Forelimb muscle (tissue), 1 donor: ENCODE measurements around the gene MRPS34. TPM values are rescaled to one million over a fixed set of nuclear protein-coding genes. Genes with fewer than 3 reads are reported as not detected.

Experiments used
- DNase-seq: peaks from one replicate; pipeline ENCODE4 v3.0.0-alpha.2; 2013; ENCODE audit warnings: low read depth
- polyA plus RNA-seq: library from polyadenylated mRNA; unstranded; fragments of 120-200 nt; gene quantifications from one replicate; pipeline ENCODE4 v1.2.1, GENCODE V29; 2013; ENCODE audit not compliant: insufficient read length

Gene MRPS34
- polyA plus RNA-seq, 1 donor: 42.5 TPM

DNA sequence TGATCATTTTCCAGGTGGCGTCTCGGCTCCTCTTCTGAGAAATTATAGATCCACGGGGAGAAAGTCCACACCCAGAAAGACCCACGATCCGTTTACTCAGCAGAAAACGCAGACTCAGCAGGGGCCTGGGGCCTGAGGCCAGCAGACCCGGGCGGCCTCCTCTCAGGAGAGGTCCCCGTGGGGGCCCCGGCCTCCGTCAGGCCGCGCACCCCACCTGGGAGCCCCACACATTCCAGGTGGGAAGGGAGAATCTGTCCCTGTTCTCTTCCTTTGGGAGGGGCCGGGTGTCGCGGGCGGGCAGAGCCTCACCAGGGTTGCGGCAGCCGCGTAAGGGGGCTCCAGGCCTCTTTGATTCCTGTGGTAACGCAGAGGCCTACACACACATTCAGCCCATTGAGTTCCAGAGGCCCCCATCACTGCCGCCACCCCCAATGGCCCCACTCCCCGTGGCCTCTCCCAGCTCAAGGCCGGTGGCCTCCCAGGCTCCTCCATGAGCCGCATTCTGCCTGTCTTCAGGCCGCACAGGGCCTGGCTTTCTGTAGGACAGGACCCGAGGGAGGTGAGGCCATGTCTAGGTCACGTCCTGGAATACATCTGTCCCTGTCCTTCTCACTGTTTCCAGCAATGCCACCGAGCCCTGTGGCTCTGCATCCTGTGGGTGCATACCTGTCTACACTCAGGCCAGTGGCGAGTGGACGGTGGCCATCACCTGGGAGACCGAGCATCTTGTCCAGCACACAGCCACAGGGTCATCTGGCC, 22.2 kb upstream of the MRPS34 start:
- DNase-seq: no peak

DNA sequence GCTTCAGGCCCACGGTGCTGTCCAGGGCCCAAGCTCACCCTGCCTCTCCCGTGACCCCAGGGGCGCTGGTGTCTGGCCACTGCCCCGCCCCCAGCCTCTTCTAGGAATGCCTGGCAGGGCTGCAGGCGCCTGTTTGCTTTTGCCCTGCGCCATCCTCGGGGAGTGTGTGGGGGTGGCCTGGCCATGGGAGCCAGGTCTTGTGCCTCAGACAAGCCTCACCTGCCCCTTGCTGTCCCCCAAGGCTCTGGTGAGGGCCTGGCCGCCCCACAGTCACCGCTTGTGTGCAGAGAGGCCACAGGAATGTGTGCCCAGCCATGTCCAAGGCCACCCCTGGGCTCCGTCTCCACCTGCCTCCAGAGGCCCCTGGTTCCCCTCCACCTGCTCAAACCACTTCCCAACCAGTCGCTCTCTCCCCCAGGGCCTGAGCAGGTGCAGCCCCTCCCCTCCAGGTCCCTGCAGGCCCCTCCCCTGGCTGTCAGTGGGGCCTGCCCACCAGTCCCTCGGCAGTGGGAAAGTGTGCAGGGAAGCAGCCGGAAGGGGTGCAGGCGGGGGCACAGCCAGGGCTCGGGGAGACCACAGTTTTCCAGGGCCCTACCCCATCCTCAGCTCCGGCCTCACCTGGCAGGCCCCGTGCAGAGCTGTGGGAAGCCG, 21.4 kb upstream of the MRPS34 start:
- DNase-seq: no peak

DNA sequence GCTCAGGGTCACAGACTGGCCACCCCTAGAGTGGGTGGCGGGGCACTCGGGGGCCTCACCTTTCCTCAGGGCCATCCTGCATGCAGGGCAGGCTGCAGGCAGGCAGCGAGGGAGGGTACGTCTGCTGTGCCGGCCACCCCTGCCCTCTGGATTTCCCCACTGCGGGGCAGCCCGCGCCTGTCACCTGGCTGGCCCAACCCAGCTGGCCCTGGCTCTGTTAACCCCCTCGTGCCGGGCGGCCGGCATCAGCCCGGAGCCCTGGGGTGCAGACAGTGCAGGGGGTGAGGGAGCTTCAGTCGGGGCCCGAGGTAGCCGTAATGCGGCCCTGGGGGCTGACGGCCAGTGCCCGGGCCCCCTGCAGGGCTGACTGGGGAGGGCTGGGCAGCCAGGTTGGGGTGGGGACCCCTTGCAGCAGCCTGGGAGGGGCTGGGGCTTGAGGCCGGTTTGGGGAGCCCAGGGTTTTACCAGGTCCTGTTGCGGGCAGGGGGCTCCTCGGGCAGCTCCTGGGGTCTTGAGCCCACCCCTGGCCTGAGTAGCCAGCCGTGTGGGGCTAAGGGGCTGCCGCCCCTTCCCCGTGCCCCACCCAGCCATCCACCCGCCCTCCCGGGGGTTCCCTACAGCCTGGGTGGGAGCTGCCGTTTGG, 20.8 kb upstream of the MRPS34 start, which contains the start of gene IGFALS:
Gene IGFALS (minus strand): TSS at position 128 of the 643 bp plus-strand sequence. CDS start 53 bp downstream, at position 75.
- DNase-seq: no peak

DNA sequence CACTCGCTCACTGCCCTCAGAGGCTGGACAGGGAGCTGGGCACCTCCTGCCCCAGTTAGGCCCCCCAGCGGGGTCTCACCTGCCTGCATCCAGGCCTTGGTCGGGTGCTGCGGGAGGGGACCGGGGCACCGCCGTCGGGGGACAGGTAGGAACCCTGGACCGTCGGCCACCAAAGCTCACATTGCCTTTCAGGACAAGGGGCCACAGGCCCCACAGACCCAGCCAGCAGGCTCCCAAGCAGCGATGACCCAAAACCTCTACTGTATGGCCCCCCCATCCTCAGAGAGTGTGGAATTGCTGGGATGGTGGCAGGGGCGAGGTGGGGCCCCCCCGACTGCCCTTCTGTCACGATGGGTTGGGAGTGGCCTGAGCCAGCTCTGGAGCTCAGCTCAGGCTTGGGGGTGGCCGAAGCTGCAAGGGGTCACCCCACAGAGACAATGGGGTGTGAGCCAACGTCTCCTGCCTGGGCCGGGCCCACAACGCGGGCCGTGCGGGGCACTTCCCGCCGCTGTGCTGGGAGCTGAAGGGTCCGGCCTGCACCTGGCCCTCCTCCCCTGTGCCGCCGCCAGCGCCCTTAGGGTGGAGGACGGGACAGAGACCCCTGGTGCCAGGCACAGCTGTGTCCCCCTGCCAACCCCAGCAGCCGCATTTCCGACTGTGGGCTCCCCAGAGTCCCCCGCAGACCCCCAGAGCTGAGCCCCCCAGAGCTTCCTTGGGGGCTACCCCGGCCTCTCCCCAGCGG, 20.1 kb upstream of the MRPS34 start:
- no peak for DNase-seq

DNA sequence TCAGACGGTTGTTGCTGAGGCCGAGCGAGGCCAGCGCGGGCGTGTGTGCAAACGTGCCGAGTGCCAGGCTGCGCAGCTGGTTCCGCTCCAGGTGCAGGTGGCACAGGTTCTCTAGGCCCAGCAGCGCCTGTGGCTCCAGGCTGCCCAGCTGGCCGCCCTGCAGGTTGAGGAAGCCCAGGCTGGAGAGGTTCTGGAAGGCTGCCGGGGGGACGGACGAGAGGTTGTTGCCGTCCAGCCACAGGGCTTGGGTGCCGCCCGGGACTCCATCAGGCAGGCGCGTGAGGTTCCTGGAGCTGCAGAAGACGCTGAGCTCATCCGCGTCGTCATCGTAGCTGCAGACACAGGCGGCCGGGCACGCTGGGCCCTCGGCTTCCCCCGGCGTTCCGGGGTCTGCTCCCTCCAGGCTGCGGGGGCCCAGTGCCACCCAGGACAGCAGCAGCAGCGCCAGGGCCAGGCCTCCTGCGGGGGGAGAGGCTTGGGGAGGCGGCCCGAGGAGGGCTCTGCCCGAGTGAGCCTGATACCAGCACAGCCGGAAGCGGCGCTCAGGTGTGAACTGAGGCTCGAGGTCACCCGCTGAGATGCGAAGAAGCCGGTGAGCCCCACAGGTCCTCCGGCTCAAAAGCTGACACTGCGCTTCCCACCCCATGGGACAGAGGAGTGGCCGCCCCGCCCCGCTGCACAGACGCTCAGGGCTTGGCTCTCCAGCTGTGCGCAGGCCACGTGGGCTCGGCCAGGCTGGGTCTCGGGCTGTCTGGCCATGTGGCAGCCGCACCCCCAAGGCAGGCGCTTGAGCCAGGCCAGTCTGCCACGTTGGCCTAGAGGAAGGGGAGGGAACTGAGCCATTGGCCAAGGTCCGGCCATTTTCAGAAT, 19.2 kb upstream of the MRPS34 start:
- no peak for DNase-seq

DNA sequence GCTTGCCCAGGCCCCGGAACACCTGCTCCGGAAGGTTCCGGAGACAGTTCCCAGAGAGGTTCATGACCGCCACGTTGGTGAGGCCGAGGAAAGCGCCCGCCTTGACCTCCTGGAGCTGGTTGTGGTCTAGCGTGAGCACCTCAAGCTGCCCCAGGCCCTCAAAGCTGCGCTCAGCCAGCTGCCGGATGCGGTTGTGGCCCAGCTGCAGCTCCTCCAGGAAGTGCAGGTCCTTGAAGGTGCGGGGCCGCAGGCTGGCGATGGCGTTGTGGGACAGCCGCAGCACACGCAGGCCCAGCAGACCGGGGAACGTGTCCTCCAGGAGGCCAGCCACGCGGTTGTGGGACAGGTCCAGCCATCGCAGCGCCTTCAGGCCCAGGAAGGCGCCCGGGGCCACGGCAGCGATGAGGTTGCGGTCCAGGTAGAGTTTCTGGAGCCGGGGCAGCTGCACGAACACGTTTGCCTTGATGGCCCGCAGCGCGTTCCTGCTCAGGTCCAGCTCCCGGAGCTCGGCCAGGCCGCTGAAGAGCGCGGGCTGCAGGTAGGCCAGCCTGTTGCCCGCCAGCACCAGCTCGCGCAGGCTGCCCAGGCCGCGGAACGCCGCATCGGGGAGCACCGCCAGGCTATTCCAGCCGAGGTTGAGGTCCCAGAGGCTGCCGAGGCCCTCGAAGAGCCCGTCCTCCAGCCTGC, 18.5 kb upstream of the MRPS34 start:
- DNase-seq: no peak

DNA sequence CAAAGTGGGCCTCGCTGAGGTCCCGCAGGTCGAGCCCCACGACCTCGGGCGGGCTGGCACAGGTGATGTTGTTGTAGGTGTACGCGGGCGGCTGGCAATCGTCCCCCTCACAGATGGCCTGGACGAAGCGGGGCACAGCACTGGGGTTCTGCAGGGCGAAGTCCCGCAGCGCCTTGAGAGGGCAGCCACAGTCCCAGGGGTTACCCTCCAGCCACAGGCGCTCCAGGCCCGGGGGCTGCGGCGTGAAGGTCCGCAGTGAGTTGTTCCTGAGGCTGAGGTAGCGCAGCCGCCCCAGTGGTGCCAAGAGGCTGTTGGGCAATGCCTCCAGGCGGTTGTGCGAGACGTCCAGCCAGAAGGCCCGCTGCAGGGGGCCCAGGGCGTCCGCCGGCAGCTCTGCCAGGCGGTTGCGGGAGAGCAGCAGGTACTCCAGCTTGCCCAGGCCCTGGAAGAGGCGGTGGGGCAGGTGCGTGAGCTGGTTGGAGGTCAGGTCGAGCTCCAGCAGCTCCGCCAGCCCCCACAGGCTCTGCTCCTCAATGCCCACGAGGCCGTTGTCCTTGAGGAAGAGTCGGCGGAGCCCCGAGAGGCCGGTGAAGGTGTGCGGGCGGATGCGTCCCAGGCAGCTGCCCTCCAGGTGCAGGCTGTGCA, 17.8 kb upstream of the MRPS34 start:
- DNase-seq: no peak

DNA sequence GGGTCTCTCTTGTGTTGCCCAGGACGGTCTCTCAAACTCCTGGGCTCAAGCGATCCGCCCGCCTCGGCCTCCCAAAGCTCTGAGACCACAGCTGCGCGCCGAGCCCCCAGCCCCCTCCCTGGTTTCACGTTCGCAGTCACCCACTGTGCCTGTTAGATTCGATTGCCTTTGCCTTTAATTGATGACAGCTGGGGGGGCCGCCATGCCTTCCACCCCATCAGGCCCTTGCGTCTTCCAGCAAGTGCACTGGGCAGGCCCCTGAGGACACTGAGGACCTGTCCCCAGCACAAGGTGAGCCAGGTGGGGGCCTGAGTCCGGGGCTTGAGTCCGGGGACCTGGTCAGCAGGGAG, 17.3 kb upstream of the MRPS34 start:
- no peak for DNase-seq

DNA sequence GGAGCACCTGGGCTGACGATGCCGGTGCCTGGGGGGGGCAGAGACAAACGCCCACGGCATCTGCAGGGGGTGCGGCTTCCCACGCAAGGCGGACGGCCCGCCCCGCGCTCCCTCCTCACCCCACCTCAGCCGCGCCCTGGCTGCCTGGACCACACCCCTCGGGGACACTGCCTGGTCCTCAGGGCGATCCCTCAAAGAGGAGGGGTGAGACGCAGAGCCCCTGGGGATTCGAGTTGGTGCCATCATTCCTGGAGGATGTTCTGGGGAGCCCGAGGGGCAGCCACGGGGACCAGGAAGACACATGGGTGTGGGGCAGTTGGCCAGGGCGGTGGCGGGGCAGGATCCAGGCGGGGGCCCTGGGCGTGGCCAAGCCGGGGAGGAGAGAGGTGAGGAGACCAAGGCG, 16.7 kb upstream of the MRPS34 start:
- no peak for DNase-seq

DNA sequence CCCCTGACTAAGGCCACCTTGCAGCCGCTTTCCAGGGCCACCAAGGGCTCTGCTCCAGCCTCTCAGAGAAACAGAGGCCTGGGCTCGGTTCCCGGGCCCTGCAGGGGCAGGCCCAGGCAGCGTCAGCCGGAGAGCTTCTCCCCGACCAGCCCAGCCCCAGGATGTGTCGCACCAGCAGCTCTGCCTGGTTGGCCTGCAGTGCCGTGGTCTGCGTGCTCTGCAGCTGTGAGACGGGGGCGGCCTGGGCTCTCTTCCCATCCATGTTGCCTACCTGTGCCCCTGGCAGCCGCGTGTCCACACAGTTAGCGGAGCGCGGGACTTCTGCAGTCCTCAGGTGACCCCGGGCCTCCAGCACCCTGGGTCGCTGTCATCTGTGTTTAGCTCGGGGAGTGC, 15.8 kb upstream of the MRPS34 start:
- no peak for DNase-seq

DNA sequence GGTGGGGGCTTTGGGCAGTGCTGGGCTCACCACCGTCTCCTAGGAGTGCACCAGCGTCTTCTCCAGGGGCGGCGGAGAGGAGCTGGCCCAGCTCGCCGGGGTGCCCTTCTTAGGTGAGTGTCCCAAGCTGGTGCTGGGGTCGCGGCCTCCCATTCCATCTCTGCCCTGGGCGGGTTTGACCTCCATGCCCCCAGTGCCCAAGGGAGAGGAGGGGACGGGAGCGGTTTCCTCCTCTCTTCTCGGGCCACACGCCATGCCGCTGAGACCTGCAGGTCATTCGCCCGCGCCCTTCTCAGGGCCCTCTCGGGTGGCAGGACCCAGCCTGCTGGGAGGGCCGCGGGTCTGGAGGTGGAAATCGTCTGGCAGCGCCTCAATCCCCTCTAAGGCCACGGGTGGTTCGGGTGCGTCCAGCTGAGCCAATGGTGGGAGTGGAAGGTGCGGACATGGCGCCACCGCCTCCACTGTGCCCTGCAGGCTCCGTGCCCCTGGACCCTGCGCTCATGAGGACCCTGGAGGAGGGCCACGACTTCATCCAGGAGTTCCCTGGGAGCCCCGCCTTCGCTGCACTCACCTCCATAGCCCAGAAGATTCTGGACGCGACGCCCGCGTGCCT, 15.3 kb upstream of the MRPS34 start:
- DNase-seq: no peak

DNA sequence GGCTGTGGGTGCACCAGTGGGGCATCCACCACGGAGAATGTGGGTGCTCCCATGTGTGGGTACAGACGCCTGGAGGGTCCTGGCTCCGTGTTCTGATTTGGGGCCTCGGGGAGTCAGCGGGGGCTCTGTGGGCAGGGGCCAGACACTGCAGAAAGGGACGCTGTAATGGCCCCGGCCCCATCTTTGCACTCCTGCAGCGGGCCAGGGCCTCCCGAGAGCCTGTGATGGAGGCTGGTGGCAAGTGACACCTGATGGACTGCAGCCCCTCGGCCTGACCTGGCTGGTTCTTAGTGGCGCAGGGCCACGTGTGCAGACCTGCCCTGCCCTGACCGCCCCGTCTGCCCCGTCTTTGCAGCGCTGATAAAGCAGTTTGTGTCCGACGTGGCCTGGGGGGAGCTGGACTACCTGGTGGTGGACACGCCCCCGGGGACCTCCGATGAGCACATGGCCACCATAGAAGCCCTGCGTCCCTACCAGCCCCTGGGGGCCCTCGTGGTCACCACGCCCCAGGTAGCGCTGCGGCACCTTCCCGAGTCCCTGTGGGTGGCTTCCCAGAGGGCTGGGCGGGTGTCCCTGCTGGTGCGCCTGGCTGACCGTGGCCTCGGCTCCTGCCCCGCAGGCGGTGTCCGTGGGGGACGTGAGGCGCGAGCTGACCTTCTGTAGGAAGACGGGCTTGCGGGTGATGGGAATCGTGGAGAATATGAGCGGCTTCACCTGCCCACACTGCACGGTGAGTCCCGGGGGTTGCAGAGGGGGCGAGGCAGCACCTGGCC, 14.6 kb upstream of the MRPS34 start:
- DNase-seq: no peak

DNA sequence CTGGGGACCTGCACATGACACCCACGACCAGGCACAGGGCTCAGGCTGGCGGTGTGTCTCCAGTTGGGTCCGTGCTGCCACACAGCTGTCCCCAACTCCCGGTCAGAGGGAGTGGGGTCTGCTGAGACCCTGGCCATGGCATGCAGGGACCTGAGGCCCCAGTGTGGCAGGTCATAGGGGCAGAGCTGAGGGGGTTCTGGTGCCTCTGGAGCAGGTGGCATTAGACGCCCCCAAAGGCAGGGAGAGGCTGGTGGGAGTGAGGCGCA, 14.1 kb upstream of the MRPS34 start:
- no peak for DNase-seq

DNA sequence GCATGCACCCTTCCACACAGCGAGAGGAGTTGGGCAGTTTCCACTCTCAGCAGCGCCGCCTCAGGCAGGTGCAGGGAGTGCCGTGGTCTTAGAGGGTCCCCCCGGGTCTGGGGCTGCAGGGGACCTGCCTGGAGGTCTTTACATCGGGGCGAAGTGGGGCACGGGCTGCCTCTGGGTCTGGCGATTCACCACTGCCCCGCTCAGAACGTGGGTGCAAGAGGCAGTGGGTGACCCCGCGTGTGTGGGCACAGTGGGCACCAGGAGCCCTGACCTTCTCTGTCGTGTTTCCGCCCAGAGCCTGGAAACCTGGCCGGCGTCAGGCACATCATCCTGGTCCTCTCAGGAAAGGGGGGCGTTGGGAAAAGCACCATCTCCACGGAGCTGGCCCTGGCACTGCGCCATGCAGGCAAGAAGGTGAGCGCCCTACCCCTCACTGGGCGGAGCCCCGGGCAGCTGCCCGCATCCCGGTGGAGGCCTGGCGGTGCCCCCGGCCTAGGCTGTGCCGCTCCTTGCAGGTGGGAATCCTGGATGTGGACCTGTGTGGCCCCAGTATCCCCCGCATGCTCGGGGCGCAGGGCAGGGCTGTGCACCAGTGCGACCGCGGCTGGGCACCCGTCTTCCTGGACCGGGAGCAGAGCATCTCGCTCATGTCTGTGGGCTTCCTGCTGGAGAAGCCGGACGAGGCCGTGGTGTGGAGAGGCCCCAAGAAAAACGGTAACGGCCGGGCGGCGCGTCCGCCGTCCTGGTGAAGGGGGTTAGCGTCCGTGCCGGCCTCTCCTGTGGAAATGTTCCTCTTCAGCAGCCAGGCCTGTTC, 13.5 kb upstream of the MRPS34 start:
- DNase-seq: no peak

DNA sequence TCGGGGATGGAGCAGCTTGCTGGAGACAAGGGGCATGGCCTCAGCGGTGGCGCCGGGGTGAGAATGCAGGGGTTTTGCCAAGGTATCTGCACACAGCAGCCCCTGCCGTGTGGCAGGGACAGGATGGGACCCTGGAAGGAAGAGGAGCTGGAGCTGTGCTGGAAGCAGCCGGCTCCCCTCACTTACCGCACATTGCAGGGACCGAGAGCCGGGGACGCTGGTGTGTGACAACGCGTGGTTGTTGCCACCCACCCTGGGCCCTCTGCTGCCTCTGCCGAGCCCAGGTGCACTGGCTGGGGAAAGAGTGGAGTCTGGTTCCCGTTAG, 12.9 kb upstream of the MRPS34 start:
- DNase-seq: no peak

DNA sequence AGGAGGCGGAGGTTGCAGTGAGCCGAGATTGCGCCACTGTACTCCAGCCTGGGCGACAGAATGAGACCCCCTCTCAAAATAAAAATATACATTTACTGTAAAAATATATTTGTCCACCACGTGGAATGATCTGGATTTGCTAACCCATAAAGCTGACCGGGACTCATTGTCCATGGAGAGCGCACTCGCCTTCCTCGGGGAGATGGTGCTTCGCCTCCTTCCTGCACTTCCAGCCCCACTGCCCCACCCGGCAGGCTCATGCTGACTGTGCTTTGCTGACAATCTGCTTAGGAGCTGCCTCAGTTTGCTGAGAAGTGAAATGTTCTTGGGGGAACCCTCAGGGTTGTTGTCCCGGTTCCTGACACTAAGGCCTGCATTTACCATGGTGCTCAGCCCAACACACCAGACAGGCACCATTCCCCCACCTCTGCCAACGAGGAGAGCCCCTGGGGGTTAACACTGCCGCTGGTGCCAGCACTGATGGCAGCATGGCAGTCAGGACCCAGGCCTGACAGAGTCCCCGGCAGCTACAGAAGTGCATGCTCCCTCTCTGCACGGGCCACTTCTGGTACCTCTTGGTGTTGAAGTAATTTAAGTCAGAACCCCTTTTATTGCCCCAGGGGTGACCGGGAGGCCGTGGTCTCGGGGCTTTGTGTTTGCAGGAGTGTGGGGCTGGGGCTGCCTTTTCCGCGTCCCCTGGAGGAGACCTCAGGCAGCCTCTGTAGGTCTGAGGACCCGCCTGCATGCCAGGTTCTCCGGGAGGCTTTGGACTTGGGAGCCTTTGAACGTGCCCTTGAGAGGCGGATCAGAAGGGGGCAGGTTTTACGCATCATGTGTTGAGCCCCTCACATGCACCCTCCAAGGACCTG, 12.3 kb upstream of the MRPS34 start:
- DNase-seq: no peak

DNA sequence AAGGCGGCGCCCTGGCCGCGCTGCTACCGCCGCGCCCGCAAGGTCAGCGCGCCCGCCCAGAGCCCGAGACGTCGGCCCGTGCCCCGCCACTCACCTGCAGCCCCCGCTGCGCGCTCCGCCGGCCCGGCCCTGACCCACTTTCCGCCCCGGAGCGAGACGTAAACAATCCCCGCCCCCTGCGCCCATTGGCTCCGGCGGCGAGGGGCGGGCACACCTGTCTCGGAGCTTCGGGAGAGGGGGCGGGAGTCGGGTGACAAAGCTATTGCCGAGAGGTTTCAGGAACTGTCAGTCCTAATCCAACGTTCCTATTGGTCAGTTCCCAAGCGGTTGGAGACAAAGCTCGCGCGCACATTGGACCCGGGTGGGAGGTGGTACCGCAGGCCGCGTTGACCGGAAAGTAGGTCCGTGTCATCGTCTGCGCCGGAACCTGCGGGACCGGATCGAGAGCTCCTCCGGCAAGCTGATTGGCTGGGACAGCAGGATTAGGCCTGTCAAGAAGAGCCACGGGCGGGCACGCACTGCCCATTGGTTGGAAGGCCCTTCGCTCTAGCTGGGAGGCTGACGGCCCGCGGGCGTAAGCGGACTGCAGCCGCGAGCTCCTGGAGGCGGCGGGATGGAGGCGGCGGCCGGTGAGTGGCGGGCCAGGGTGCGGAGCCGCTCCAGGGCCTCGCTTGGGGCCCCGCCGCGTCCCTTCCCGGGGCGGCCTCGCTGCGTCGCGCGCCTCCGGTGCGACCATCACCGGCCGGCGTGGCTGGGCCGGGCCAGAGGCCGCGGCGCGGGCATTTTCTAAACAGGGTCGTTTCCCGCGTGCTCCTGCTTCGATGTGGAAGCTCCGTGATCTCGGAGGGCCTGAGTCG, 9.7 kb upstream of the MRPS34 start, which contains the start of the genes NUBP2 and SPSB3:
Gene NUBP2 (plus strand): TSS at position 553 of the 857 bp plus-strand sequence. CDS start 61 bp downstream, at position 614.
Gene SPSB3 (minus strand): TSS at position 164 of the 857 bp plus-strand sequence. CDS start 1,088 bp downstream, outside the sequence.
- peak; percentile 100 for DNase-seq
